A549 treated with CORT108297 at 1 μM for 4 hours (cell line): ENCODE measurements around the gene ERI2. TPM values are rescaled to one million over a fixed set of nuclear protein-coding genes. Genes with fewer than 3 reads are reported as not detected.

Source experiments
- total RNA-seq: library from RNA; stranded (reverse); fragments of 200-300 nt; extraction: Qiagen RNA extraction; gene quantifications from 5 replicates; pipeline ENCODE4 v1.2.3, GENCODE V29; 2022

Gene ERI2, protein sequence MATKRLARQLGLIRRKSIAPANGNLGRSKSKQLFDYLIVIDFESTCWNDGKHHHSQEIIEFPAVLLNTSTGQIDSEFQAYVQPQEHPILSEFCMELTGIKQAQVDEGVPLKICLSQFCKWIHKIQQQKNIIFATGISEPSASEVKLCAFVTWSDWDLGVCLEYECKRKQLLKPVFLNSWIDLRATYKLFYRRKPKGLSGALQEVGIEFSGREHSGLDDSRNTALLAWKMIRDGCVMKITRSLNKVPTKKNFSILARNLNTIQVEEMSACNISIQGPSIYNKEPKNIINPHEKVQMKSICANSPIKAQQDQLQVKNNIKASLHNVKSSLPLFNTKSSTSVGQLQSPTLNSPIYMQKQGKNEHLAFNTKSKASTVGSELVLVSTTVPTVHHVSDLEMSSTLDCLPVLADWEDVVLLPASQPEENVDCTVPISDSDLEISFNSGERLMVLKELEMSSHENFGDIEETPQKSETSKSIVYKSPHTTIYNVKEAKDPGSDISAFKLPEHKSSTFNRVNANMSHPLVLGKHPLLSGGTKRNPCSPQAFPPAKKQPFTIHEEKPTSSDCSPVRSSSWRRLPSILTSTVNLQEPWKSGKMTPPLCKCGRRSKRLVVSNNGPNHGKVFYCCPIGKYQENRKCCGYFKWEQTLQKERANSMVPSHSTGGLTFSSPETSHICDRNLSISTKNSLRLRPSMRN
- 11.0 to 19.9 TPM (median 14.2 TPM) in 5 replicates for total RNA-seq

DNA sequence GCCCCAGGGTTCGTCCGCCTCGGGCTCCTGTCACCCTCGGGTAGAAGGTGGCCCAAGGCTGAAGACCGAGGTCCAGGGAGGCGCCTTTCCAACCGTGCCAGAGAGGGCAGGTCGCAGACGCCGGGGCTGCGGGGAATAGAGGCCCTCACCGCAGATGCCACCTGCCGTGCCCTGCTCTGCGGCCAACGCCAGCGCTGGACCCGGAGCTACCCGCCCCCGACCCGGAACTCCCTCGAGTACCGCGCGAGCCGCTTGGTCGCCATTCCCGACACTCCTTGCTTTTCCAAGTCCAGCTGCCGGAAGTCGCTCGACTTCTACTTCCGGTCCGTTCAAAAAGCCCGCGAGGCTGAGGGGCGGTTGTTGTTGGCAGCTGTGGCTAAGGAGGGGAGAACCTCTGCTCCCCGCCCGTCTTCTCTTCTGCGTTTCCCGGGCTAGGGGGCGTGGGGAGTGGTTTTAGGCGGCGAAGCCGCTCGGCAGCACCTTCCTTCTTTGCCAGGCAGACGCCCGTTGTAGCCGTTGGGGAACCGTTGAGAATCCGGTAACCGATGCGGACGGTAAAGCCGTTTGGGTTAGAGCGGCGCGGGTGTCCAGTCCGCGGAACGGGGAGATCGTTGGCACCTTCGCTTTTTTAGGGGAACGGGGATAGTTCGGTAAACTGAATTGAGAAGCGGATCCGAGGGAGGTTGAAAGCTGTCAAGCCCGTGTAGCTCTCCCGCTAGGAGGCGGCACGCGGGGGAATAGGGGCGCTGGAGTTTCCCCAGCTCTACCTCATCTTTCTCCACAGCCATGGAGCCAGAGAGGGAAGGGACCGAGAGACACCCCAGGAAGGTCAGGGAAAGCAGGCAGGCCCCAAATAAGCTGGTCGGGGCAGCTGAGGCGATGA, at the start of gene ERI2, which contains the start of gene REXO5:
Gene ERI2 (minus strand): TSS at position 305 of the 883 bp plus-strand sequence. CDS start 42 bp downstream, at position 263.
Gene REXO5 (plus strand): TSS at position 360 of the 883 bp plus-strand sequence. CDS start 427 bp downstream, at position 787.

DNA sequence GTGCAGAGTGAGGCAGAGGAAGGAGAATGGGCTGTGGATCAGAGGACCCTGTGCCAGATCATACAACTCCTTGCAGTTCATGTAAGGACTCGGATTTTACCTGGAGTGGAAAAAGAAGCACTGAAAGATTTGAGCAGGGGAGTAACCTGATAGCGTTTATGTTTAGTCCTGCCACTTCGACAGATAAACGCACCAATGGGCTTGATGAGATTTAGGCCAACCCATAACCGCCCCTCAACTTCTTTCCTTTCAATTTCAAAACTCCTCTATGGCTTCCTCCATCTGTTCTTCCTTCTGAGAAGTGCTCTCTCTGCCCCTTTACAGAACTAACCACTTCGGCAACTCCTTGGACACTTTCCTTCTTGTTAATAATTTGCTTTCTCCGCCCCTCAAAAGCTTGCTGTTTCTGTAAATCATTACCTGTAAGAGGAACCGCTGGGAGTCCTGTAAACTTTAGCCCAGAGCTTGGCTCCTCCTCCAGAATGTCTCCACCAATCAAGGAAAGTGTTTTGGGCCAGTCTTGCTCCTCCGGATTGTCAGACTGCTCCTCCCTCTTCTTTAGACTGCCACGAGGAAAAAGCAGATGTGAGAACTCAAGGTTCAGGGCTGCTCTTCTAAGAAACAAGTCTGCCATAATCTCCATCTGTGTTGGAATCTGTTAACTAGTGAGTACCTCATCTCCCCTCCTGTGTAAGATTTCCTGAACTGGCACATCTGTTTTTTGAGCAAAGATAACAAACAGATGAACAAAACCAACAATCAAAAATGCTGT, 42.6 kb downstream of the ERI2 start, which contains the start of gene ACSM3:
Gene ACSM3 (plus strand): TSS at position 554 of the 772 bp plus-strand sequence. CDS start 6,021 bp downstream, outside the sequence.

Other genes with a start within 250 kb of the ERI2 start
- gene ACSM2B, start 230.1 kb downstream of the ERI2 start, total RNA-seq: not detected in 5 replicates
- gene ACSM1, start 108.8 kb downstream of the ERI2 start, total RNA-seq: not detected in 5 replicates
- 20.5 to 27.1 TPM (median 22.2 TPM) in 5 replicates for gene THUMPD1, start 64.7 kb downstream of the ERI2 start, total RNA-seq
- gene ACSM3, start 42.5 kb downstream of the ERI2 start, total RNA-seq: 3.3 to 5.5 TPM (median 3.5 TPM) in 5 replicates
- gene REXO5, start 55 bp upstream of the ERI2 start, total RNA-seq: 3.7 to 4.7 TPM (median 4.0 TPM) in 5 replicates
- gene DCUN1D3, start 93.9 kb upstream of the ERI2 start, total RNA-seq: 4.3 to 5.5 TPM (median 4.6 TPM) in 5 replicates
- gene LYRM1, start 94.3 kb upstream of the ERI2 start, total RNA-seq: 27.1 to 37.2 TPM (median 29.5 TPM) in 5 replicates